ENCODE data around the gene PIGV.
A peak's percentile ranks its signal among the peaks of the same experiment; 100 is the strongest.

PIGV gene

GRCh38 chr1:26787706-26788514, at the start of gene PIGV:
PIGV (plus strand) TSS chr1:26787950; CDS start chr1:26790816, 2,866 bp downstream.
- peak; percentile 91 for DNase-seq

GRCh38 chr1:26739329-26739914, 48.3 kb upstream of the PIGV start:
- no peak for DNase-seq

- DNase-seq = no peak
These were observed 47.6 kb upstream of the PIGV start for GRCh38 chr1:26740023-26740634.

GRCh38 chr1:26740952-26741351, 46.8 kb upstream of the PIGV start:
- no peak for DNase-seq

- DNase-seq = no peak
These were observed 44.2 kb upstream of the PIGV start for GRCh38 chr1:26743426-26744059.

GRCh38 chr1:26744075-26744959, 43.4 kb upstream of the PIGV start:
- no peak for DNase-seq

GRCh38 chr1:26745191-26745590, 42.6 kb upstream of the PIGV start:
- no peak for DNase-seq

GRCh38 chr1:26747048-26747447, 40.7 kb upstream of the PIGV start:
- DNase-seq = no peak

GRCh38 chr1:26748351-26748750, 39.4 kb upstream of the PIGV start:
- DNase-seq = no peak

- DNase-seq = no peak
These were observed 38.3 kb upstream of the PIGV start for GRCh38 chr1:26749458-26749857.

GRCh38 chr1:26750428-26750827, 37.3 kb upstream of the PIGV start:
- no peak for DNase-seq

- no peak for DNase-seq
These were observed 35.2 kb upstream of the PIGV start for GRCh38 chr1:26752519-26752918.

GRCh38 chr1:26754086-26754874, 33.5 kb upstream of the PIGV start:
- no peak for DNase-seq

- no peak for DNase-seq
These were observed 29.4 kb upstream of the PIGV start for GRCh38 chr1:26758358-26758757.

- DNase-seq = no peak
These were observed 28.2 kb upstream of the PIGV start for GRCh38 chr1:26759531-26759930.

GRCh38 chr1:26761217-26761616, 26.5 kb upstream of the PIGV start:
- DNase-seq = no peak

GRCh38 chr1:26767714-26768113, 20.0 kb upstream of the PIGV start:
- no peak for DNase-seq

- DNase-seq = peak; percentile 43
These were observed 19.0 kb upstream of the PIGV start for GRCh38 chr1:26768755-26769154.

GRCh38 chr1:26771285-26771642, 16.5 kb upstream of the PIGV start:
- no peak for DNase-seq

GRCh38 chr1:26771643-26772321, 16.0 kb upstream of the PIGV start:
- DNase-seq = peak; percentile 12

GRCh38 chr1:26772687-26773086, 15.1 kb upstream of the PIGV start:
- no peak for DNase-seq

All from NCI-H2227 treated with DMSO at 0.1 percent for 48 hours (cell line).